ENCODE results near the gene ERC2.

- TF ChIP-seq RFX5 (IDR thresholded peaks at IDR 0.05), result no peak
- TF ChIP-seq MYC (IDR thresholded peaks at IDR 0.05; ENCODE audit: borderline replicate concordance, low read length), result no peak
- TF ChIP-seq POLR2A (IDR thresholded peaks at IDR 0.05; ENCODE audit: low read length), result no peak
- no peak for TF ChIP-seq RCOR1 (IDR thresholded peaks at IDR 0.05; ENCODE audit: low read depth, low read length)
- TF ChIP-seq BHLHE40 (IDR thresholded peaks at IDR 0.05; ENCODE audit: low read depth, low read length), result no peak
- TF ChIP-seq MAFK (IDR thresholded peaks at IDR 0.05; ENCODE audit: partially characterized antibody), result no peak
- TF ChIP-seq CTCF (IDR thresholded peaks at IDR 0.05), result no peak
Measured at GRCh38 chr3:55790596-55791350, 677.5 kb downstream of the ERC2 start.
